COLO668 (cell line): ENCODE results near the gene TNFRSF13B.
A peak's percentile ranks its signal among the peaks of the same experiment; 100 is the strongest.
"Not testable (repeated sequence)": the region's sequence is repeated elsewhere in the genome, so short reads cannot be mapped to it uniquely, and the experiment has no call there.

ENCODE experiments used
- DNase-seq: peaks from one replicate; lab custom pipeline; 2025; ENCODE audit not compliant: unreplicated experiment; lab: John Stamatoyannopoulos, UW

Gene TNFRSF13B

DNA sequence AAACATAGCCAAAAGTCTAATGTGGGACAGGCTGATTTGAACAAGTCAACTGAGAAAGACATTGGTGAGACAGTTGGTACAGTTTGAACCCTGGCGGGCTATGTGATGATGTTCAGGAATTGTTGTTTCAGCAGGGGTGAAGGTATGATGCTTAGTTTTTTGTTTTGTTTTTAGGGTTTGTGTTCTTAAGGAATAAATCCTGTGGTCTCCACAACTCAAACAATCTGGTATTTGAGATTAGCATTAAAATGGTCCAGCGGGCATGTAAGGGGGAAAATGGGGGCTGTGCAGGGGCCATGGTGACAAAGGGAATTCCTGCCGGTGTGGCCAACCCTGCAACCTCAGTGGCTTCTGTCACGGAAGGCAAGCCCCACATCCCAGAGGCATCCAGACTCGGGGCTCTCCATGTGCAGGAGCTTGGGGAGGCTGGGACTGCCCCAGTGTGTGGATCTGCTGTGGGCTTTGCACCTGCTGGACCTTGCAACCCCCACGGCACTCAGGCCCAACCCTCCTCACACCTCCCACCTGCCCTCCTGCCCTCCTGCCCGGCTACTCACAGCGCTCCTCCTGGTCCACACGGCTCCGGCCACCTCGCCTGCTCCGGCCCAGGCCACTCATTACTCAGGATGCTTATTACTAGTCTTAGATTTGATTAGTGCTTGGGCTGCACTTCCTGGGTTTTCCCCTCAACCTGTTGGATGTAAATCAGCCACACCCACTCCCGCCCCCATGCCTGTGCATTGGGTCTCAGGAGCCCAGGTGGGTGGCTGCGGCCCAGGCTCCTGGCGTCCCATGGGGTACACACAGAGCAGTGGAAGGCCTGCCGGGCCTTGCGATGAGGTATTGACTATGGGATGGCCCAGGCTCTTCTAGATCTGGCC lies at the start of gene TNFRSF13B:
TSS of gene TNFRSF13B (minus strand) at position 661 of the 881 bp plus-strand sequence. CDS start at position 618, 43 bp downstream.
- no peak for DNase-seq

DNA sequence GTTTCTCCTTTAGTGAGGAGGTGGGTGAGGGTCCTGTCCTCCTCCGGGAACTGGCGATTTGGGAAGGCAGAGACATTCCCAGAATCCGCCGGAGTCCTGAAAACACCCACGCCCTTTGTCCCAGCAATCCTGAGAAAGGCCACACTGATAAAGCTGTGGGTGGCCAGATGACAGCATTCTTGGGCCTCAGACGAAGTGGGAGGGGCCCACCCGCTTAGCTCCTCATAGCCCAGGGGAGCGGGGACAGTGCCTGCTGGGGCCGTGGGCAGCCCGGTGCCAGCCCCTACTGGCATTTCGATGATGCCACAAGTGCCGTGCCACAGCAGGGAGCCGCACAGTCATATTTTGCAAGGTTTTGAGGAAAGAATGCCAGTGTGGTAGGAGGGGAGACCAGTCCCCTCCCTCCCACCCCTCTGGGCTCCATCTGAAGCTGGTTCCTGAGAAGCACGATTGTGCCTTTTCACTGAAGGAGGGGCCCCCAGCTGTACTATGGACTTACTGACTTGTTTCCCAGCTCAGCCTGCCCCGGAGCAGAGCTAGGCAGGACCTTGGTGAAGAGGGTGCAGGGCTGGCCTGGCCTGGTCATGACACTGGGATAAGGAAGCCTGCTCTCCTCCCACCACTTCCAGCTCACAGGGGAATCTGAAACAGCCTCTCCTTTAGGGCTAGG lies 49.4 kb upstream of the TNFRSF13B start:
- no peak for DNase-seq

DNA sequence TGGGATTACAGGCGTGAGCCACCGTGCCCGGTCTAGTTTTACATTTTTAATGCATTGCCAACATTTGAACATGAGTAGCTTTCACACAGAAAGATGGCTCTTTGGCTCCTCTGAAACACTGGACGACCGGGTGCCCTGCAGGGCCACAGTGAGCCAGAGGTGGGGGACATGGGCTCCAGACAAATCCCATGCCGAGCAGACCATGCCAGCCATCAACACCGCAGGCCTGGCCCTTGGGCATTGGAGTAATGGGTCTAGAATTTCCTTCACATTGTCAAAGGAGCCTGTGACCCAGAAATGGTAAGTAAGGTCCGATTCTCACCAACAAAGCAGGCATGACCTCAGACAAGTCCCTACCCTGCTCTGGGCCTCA lies 48.9 kb upstream of the TNFRSF13B start:
- DNase-seq = no peak

DNA sequence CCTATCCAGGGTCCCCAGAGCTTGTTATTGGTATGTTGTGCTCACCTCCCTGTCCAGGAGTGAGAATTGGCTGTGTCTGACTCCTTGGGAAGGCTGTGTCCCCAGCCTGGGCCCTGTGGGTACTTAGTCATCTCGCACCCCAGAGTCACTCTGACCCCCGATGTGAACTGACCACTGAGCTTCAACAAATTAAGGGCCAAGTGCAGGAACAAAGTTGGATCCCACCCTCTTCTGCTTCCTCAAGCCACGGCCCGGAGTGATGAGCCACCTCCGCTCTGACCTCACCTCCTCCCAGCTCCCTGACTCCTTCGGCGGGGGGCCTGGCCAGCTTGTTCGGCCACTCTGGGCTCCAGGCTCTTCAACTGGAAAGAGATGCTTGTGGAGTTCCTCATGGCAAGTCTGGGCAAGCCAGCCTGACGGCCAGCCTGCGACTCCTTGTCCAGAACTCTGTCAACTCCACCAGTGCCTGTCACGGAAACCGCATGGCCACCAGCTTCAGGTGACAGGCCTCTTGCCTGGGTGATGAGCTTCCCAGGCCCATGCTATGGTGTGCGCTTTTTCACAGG lies 48.1 kb upstream of the TNFRSF13B start:
- DNase-seq = peak; percentile 17

DNA sequence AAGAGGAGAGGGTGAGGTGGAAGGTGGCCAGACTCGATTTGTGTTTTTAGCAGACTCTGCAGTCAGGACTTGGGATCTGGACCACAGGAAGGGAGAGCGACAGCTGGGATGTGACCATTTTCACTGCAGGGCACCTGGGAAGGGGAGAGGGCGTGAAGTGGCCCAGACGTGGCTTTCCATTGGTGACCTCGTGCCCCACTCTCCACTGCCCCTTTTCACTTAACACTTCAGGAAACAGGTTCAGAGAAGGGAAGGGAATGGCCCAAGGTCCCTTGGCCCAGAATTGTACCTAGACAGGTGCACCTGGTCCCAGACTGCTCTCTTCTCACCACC lies 47.5 kb upstream of the TNFRSF13B start:
- DNase-seq = no peak

DNA sequence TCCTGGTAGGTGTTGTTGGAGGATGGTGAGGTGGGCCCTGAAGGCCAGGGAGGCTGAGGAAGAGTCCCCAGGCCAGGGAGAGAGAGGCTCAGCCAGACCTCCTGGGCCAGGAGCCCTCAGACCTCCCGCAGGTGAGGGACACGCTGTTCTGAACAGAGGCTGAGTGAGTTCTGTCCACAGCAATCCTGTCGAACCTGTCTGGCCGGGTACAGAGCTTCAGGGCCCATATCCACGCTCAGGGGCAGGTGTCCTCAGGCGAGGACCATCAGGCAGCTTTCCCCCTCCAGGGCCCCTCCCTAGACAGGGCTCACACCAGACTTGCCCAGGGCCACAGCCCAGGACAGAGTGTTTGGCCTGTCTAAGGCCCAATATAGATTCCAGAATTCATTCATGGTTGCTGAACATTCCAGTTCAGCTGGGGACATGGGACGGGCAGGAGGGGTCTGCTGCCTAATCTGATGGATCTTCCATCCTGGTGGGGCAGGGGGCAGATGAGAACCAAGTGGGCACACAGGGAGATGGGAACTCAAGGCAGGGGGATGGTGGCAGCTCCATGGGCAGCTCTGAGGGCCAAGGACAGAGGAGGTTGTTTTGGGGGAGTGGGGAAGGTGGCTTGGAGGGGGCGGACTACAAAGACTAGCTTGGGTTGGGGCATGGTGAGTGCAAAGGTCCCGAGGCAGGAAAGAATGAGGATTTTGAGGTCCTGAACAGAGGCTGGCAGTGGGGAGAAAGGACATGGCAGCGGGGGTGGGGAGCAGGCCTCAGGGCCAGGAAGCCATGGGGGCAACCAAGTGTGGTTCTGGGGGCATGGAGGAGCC lies 46.9 kb upstream of the TNFRSF13B start:
- peak; percentile 75 for DNase-seq

DNA sequence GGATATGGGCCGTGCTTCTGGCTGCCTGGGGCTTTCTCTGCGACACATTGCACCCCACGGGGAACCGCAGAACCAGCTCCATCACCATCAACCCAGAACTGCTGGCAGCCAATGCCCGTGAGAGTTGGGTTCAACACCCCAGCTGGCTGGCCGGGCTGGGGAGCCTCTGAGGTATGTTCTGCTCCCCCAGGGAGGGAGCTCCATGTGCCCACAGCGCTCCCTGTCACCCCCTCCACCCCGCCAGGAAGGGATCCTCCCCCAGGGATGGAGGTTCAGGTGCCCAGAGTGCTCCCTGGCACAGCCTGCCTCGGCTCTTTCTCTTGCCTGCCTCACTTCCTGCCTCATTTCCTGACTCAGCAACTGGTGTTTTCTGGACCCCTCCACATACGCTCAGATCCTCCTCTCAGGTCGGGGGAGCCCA lies 46.1 kb upstream of the TNFRSF13B start:
- DNase-seq = no peak

DNA sequence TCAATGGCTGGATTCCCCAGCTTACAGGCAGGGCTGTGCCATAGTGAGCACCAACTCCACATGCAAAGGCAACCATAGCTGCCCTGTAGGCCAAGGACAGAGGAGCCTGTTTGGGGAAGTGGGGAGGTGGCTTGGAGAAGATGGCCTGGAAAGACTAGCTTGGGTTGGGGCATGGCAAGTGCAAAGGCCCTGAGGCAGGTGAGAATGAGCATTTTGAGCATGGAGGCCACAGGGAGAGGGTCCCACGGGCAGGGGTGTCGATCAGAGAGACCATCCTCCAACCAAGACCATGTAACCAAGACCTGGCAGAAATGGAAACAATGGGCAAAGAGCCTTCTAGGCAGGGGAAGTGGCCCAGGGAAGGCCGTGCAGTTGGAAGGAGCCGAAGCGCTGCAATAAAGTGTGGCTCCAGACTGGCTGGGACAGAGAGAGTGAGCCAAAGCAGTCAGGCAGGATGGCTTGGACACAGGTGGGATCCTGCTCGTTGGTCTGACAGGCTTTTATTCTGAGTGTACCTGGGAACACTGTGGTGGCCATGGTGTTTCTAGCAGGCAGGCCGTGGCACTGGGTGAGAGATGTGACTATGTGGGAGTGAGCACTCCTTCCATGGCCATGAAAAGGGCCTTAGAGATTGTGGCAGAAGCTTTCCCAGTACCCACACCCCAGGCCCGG lies 45.6 kb upstream of the TNFRSF13B start:
- no peak for DNase-seq

DNA sequence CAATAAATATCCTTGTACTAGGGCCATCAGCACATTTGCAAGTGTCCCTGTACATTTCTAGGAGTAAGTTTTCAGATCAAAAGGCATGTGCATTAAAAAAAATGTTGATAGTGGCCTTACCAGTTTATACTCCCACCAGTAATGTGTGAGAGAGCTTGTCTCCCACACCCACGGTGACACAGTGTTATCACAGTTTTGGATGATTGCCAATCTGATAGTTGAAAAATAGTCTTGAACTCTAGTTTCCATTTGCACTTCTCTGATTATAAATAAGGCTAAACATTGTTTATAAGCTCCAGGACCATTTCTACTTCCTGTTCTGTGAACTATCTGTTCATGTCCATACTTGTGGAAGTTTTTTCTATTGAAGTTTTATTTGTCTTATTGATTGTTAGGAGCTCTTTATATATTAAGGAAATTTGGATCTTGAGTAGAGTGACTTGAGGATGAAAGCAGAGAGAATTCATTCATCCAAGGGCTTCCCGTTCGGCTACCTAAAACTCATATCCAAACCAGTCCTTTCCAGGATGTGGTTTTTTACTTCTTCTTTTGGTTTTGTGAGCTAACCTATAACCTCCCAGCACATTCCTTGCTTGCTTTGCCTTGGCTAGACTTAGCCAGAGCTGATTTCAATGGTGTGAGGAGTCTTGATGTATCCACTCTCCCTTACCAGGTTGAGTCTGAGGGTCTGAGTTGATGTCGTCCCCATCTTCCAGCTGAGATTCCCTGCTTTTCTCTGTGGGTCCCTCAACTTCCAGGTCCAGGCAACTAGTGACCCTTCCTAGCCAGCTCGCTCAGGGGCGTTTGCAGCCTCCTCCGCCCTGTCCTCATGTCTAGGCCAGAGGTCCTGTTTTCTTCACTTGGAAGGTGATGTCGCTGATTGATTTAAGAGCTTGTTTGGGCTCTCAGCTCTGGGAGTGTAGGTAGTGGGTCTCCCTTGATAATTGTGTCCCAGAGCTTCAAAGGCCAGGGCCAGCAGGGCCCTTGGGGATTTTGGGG lies 44.6 kb upstream of the TNFRSF13B start:
- not testable (repeated sequence) for DNase-seq

DNA sequence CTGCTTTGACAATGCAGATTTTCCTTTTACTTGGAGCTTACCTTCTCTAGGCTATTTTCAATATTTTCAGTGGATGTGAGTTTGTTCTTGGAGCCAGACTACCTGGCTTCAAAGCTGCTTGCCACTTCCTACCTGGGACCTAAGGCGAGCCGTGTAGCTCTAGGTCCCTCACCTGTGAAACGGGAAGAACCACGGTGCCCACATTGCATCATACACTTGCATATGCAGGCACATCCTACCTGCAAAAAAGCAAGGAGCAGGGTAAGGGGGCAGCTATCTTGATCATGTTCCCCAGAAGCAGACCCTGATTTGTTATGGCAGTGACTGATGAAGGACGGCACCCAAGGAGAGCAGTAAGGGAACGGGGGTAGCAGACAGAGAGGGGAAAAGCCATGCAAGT lies 43.3 kb upstream of the TNFRSF13B start:
- no peak for DNase-seq

DNA sequence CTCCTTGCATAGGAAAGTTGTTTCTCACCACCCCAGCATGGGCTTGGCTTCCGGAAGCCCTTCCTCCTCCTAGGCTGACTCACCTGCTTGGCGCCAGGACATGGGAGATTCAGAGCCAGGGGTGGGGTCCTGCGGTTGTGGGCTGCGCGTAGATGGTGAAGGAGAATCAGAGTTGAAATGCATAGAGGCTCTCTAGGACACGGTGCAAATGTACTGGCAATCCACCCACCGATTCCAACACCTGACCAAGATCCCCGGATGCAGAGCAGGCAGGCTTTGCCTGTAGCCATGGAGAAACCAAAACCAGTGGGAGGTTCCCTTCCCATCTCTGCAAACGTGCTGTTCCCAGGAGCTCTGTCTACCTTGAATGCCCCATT lies 42.8 kb upstream of the TNFRSF13B start:
- not testable (repeated sequence) for DNase-seq

DNA sequence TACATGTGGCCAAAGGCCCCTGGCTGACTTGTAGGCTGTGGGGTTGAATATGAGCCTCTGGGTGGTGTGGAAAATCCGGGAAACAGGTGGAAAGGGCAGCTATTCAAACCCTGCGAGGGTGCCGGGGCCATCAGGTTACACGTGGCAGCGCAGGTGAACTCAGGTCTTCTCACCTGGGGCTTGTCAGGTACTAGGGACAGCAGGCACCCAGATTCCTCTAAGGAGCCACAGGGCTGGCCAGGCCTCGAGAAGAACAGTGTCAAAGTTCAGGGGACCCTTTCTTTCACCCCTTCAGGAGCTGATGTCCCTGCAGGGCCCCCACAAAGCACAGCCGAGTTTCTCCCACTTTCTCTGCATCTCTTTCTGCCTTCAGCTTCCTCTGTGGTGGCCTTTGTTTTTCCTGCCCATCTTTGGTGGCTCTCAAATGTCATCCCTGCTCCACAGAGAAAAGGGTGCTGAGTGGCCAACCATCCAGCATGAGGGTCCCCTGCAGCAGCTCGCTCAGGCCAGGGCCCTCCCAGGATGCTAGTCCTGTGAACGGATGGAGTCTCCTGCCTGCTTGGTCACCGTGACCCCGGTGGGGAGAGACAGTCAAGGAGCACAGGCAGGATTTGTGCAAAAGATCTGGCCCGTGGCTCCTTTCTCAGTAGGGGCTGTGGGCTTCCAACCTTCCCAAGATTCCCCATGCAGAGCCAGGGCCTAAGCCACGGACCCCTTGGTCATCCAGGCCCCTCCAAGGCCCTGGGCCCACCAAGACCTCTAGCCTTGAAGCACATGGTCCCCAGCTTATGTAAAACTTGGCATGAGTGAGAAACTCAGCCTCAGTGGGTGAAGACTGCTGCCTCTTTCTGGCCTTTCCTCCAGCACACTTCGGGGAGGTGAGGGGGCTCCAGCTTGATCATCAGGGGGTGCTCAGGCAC lies 42.2 kb upstream of the TNFRSF13B start:
- not testable (repeated sequence) for DNase-seq

DNA sequence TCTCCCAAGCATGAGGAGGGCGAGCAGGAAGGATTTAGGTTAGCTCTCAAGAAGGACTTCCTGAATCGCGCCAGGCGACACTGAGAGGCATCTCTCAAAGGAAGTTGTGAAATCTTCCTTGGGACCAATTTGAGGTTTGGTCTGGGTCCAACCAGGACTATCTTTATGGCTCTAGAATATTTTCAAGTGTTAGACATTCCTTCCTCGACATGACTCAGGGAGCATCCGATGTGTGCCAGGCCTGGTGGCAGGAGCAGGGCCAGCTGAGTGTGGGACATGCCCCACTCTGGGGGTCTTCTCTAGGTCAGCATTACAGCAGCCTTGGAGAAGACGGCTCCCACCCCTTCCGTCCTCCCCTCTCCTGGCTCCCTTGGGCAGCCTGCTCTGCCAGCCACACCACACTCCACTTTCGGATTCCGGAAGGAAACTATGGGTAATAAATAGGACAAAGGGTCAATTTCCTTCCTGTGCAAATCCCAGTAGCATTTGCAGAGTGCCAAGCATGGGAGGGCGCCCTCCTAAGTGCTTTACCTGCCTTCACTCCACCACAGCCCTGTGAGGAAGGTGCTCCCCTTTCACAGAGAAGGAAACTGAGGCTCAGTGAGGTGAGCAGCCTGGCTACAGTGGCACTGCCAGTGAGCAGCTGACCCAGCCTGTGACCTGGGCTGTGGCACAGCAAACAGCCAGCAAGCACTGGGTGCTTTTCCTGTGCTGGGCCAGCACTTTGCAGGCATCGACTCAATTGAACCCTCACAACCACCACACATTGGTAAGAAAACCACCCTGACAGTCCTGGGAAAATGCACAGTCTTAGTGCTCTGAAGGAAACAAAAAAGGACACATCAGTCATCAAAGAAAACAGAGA lies 39.4 kb upstream of the TNFRSF13B start:
- not testable (repeated sequence) for DNase-seq

DNA sequence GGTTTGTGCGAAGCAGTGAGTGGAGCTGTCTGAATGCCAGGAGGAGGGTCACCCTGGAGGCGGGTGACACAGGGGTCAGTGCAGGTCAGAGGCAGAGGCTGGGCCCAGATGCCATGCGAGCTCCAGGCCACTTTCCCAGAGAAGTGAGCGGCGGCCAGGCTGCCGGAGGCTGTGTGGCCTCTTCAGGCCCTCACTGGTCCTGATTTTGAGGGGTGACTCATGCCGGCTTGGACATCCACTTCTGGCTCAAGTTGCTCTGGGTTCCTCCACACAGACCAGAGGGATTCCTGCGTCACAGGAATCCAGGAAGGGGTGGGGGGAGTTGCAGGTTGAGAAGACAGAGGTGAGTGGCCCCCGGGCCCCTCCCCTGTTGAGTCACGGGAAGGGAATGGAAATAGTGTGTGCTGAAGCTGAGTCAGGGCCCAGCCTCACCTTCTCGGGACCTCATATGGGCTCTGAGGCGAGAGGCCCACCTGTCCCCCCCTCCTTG lies 38.7 kb upstream of the TNFRSF13B start:
- not testable (repeated sequence) for DNase-seq

DNA sequence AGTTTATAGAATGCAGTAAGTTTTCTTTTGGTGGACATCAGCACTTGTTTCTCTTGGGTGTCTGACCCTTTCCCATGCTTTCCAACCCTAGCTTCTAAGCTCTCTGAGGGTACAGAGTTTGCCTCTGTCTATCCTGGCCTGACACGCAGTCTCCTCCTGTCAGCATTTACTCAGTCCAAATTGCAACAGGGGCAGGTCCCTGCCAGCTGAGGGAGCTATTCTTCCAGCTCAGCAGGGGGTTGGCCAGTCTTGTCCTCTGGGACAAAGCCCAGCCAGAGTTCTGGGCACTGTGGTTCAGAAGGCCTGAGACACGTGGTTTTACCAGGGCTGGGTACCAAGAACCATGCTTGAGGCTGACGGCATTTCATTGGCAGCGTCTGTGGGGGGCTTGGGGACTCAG lies 38.1 kb upstream of the TNFRSF13B start:
- not testable (repeated sequence) for DNase-seq

DNA sequence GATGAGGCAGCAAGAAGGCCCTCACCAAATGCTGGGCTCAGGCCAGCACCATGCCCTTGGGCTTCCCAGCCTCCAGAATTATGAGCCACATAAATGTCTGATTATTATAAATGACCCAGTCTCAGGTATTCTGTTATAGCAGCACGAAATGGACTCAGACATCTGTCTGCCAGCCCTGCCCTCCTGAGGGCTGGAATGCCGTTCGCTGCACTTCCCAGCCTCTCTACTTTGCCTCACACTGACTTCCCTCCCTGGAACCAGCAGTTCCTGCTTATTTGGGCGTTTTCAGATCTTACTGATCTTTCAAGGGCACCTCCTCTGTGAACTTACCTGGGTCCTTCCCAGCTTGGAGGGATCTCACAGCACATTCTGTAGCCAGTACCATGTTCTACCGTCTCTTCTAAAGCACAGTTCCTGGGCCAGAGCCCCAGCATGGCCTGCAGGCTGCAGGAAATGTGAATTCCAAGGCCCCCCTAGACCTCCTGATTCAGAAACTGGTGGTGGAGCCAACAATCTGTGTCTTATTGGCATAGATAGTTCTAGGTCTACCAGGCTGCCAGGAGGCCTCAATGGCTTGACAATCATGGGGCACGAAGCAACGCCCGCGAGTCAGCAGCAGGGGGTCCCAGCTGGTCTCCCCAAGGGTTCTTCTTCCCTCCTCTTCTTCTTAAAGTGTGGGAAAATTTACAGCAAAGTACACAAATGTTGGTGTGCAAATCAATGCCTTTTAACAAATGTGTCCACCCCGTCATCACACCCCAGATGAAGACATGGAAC lies 36.9 kb upstream of the TNFRSF13B start:
- DNase-seq = not testable (repeated sequence)

DNA sequence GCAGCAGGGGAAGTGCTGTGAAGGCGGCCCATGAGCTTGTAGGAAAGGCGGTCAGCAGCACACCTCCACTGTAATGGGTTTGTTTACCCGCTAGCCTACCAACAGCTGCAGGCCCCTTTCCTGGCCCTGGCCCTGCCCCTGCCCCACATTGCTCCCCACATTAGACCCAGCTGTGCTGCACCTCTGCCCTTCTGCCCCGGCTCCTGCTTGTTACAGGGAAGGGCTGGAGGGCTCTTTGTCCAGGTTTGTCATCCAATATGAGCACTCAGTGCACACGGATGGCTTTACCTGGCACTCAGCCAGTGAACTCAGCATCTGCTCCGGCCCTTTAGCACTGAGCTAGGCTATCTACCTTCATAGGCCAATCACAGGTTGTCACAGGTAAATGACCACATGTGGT lies 36.0 kb upstream of the TNFRSF13B start:
- peak; percentile 72 for DNase-seq
